Measurements from ENCODE around the gene ARHGAP24. TPM values are rescaled to one million over a fixed set of nuclear protein-coding genes. Genes with fewer than 3 reads are reported as not detected.

Gene ARHGAP24
- total and polyA plus RNA-seq, 10 of the 15 experiments (the other 5 are each of a cell fraction or from before 2014, with no cell fraction given) = 0.10 to 4.2 (median 0.52) TPM

- BruUV-seq (replicated peaks) = no TSS peak
- ATAC-seq (no peak), FAIRE-seq (no peak), DNase-seq (ENCODE audit: low read depth, low spot score) (no peak)
- ChIA-PET POLR2A (no interaction called here), RAD21 (ENCODE audit: unreplicated experiment) (no interaction called here), SMC1A (ENCODE audit: uncharacterized antibody, unreplicated experiment) (interaction anchor here (1.2 kb wide), 1 partner anchor 13 kb away, joined by 5 read pairs; no protein-coding TSS in a partner anchor), CTCF (no interaction called here)
- in situ Hi-C loops (cut with MboI) (no loop called here), intact Hi-C loops (cut with micrococcal nuclease; ENCODE audit: unreplicated experiment) (no loop called here)
- Histone ChIP-seq H3K4me1 (ENCODE audit: control insufficient read depth, insufficient read depth, low read length) (no peaks in the 10 kb centered on the region), H3K4me2 (ENCODE audit: control insufficient read depth, insufficient read depth) (no peak overlapping the region), H3K9ac (ENCODE audit: control insufficient read depth, insufficient read depth, low read length) (no peak overlapping the region), H3K4me3 (no peak overlapping the region), H2AFZ (ENCODE audit: control insufficient read depth, low read depth, low read length) (no peak overlapping the region), H3K79me2 (ENCODE audit: control insufficient read depth, insufficient read depth, low read length) (no peaks in the 10 kb centered on the region), H3K9me3 (replicated peaks; ENCODE audit: control insufficient read depth, insufficient read depth, low read length) (no peaks in the 10 kb centered on the region), H4K20me1 (ENCODE audit: control insufficient read depth, insufficient read depth) (no peaks in the 10 kb centered on the region), H3K27me3 (replicated peaks in 1 of 2; ENCODE audit: control insufficient read depth in 2 of 2, insufficient read depth in 2 of 2, low read length in 1 of 2) (no peaks in the 10 kb centered on the region), H3K36me3 (ENCODE audit: control insufficient read depth in 2 of 2, insufficient read depth in 2 of 2, low read length in 1 of 2) (no peaks in the 10 kb centered on the region), H3K27ac (ENCODE audit: control insufficient read depth, insufficient read depth) (no peak overlapping the region)
- TF ChIP-seq SUPT20H (IDR thresholded peaks at IDR 0.05; ENCODE audit: borderline replicate concordance, control insufficient read depth, low read depth, low read length) = no peak
- no peak for TF ChIP-seq CHD4 (IDR thresholded peaks at IDR 0.05)
- TF ChIP-seq ZBTB40 (IDR thresholded peaks at IDR 0.05; ENCODE audit: borderline replicate concordance) = no peak
- no peak for TF ChIP-seq HDAC6 (IDR thresholded peaks at IDR 0.05; ENCODE audit: unreplicated experiment)
- no peak for TF ChIP-seq SREBF2 (IDR thresholded peaks at IDR 0.05; ENCODE audit: low read length)
- TF ChIP-seq DPF2 (IDR thresholded peaks at IDR 0.05) = no peak
- TF ChIP-seq NFXL1 (IDR thresholded peaks at IDR 0.05; ENCODE audit: borderline replicate concordance) = no peak
- TF ChIP-seq SIN3A (IDR thresholded peaks at IDR 0.05; ENCODE audit: low read depth, low read length) = no peak
- TF ChIP-seq MYB (IDR thresholded peaks at IDR 0.05; ENCODE audit: borderline replicate concordance, low read depth, low read length) = no peak
- TF ChIP-seq IRF3 (IDR thresholded peaks at IDR 0.05) = no peak
- TF ChIP-seq RBBP5 (conservative IDR thresholded peaks at IDR 0.05) = no peak
- no peak for TF ChIP-seq HDGF (IDR thresholded peaks at IDR 0.05)
- no peak for TF ChIP-seq NKRF (conservative IDR thresholded peaks at IDR 0.05)
- TF ChIP-seq, protein P1, sequence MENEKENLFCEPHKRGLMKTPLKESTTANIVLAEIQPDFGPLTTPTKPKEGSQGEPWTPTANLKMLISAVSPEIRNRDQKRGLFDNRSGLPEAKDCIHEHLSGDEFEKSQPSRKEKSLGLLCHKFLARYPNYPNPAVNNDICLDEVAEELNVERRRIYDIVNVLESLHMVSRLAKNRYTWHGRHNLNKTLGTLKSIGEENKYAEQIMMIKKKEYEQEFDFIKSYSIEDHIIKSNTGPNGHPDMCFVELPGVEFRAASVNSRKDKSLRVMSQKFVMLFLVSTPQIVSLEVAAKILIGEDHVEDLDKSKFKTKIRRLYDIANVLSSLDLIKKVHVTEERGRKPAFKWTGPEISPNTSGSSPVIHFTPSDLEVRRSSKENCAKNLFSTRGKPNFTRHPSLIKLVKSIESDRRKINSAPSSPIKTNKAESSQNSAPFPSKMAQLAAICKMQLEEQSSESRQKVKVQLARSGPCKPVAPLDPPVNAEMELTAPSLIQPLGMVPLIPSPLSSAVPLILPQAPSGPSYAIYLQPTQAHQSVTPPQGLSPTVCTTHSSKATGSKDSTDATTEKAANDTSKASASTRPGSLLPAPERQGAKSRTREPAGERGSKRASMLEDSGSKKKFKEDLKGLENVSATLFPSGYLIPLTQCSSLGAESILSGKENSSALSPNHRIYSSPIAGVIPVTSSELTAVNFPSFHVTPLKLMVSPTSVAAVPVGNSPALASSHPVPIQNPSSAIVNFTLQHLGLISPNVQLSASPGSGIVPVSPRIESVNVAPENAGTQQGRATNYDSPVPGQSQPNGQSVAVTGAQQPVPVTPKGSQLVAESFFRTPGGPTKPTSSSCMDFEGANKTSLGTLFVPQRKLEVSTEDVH (IDR thresholded peaks at IDR 0.05; ENCODE audit: low read depth, partially characterized antibody) = no peak
- no peak for TF ChIP-seq WRNIP1 (IDR thresholded peaks at IDR 0.05; ENCODE audit: borderline replicate concordance, low read depth, low read length)
- 25% methylated on average over 7 of the region's 7 CpGs for WGBS (ENCODE audit: insufficient coverage, insufficient replicate concordance, low lambda C conversion rate, missing lambda C conversion rate)
Measured at GRCh38 chr4:85815796-85816459, 341.0 kb downstream of the ARHGAP24 start.
